K562 (cell line): ENCODE data around the gene FMN1. TPM values are rescaled to one million over a fixed set of nuclear protein-coding genes. Genes with fewer than 3 reads are reported as not detected.

Source experiments
- CHD7 ChIP-seq: fragments of 200-600 bp; sonication (generic); IDR thresholded peaks from one replicate; pipeline ENCODE4 v1.6.1; 2012; ENCODE audit warnings: mild to moderate bottlenecking, low read depth, low read length, inconsistent platforms
- NR2C1 ChIP-seq, 2 experiments: fragments of 450-650 bp; IDR thresholded peaks; 2 replicates each; pipeline ENCODE4 v1.6.1; 2017; ENCODE audit warnings: mild to moderate bottlenecking in 2 of 2, antibody characterized with exemption in 1 of 2, inconsistent platforms in 1 of 2, missing compliant biosample characterization in 1 of 2, missing genetic modification characterization in 1 of 2
- NR3C1 ChIP-seq: sonication (generic); formaldehyde crosslinking; IDR thresholded peaks from 2 replicates; pipeline ENCODE4 v1.8.1; 2022; ENCODE audit warnings: missing genetic modification reagents
- PRDM10 ChIP-seq: fragments of 450-650 bp; IDR thresholded peaks from 2 replicates; pipeline ENCODE4 v1.6.1; 2018; ENCODE audit not compliant: partially characterized antibody
- PTRF ChIP-seq: fragments of 450-650 bp; IDR thresholded peaks from 2 replicates; pipeline ENCODE4 v1.6.1; 2016; ENCODE audit warnings: mild to moderate bottlenecking, missing genetic modification characterization, missing compliant biosample characterization
- ZNF586 ChIP-seq: fragments of 450-650 bp; formaldehyde crosslinking; conservative IDR thresholded peaks from 2 replicates; pipeline ENCODE4 v1.4.0; 2020; ENCODE audit warnings: mild to moderate bottlenecking, moderate library complexity
- ZZZ3 ChIP-seq: fragments of 450-650 bp; IDR thresholded peaks from 2 replicates; pipeline ENCODE4 v1.6.1; 2016; ENCODE audit warnings: antibody characterized with exemption, mild to moderate bottlenecking, moderate library complexity
- polyA plus RNA-seq, 8 experiments: library from polyadenylated mRNA; depleted of rRNA in 4 of 8; stranded (reverse) in 5 of 8; unstranded in 3 of 8; fragments of >200 nt; fragmentation: Nextera tagmentation in 2 of 8; fragmentation: Illumina TruSeq in 1 of 8; extraction: Ambion mirVana in 2 of 8; extraction: Trizol in 1 of 8; gene quantifications; 2 replicates each; pipeline versions ENCODE4 v1.2.1 to v1.2.3, GENCODE V29; 2011 to 2014; ENCODE audit warnings: inconsistent platforms in 1 of 8, missing spikeins in 1 of 8
- total RNA-seq, 7 experiments: library from RNA; depleted of rRNA in 6 of 7; stranded (reverse); fragments of >200 nt in 6 of 7; fragmentation: Illumina TruSeq in 2 of 7; extraction: Trizol in 2 of 7; gene quantifications; 2 replicates each; pipeline versions ENCODE4 v1.2.1 to v1.2.3, GENCODE V29; 2011 to 2021; ENCODE audit warnings: low replicate concordance in 1 of 7

The FMN1 gene
- total and polyA plus RNA-seq, 9 of the 15 experiments (the other 6 are each of a cell fraction or from before 2014, with no cell fraction given), result 0.03 to 0.07 (median 0.04) TPM; not detected in 6

GRCh38 chr15:32884146-32884545, 310.4 kb downstream of the FMN1 start (continued):
- TF ChIP-seq CHD7, result no peak
- no peak for TF ChIP-seq PTRF (tag)
- TF ChIP-seq ZNF586, result no peak
- TF ChIP-seq NR3C1 (CRISPR knock-in tag), result no peak
- TF ChIP-seq ZZZ3, result no peak
- TF ChIP-seq PRDM10, result no peak
- TF ChIP-seq NR2C1 (IDR thresholded peaks at IDR 0.05), result no peak
- TF ChIP-seq NR2C1 (tag; IDR thresholded peaks at IDR 0.05), result no peak
- TF ChIP-seq, all 486 proteins: peak for 0
